Measurements from ENCODE around the gene IRF2BP2. TPM values are rescaled to one million over a fixed set of nuclear protein-coding genes. Genes with fewer than 3 reads are reported as not detected.

The IRF2BP2 gene
- total RNA-seq, 1 experiment from 2014 or later, result 122 TPM

DNA sequence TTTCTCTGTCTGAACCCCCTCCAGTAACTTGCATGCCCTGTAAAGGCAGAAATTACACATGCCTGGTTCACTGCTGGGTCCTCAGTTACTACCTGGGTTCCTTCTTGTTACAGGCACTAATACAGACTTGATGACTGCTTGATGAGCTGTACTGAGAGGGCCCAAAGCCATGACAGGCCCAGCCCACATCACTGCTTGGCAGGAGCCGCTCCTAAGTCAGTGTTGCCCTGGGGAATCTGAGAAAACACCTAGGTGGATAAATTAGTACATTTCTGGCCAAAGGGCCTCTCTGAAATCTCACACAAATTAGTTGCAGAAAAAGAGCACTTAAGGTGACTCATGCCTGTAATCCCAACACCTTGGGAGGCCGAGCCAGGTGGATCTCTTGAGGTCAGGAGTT lies 37.8 kb upstream of the IRF2BP2 start:
- Histone ChIP-seq H3F3A (ENCODE audit: insufficient read depth, low read depth) (no peaks in the 10 kb centered on the region; the same call in 1 of the 2 replicates), H3K27me3 (ENCODE audit: insufficient read depth, low read depth) (no peaks in the 10 kb centered on the region), H3K79me2 (ENCODE audit: low read depth) (no peaks in the 10 kb centered on the region), H3K4me2 (no peak overlapping the region), H3K27ac (no peak overlapping the region), H3K9me3 (ENCODE audit: insufficient read depth, low read depth) (peaks cover 13% of the 10 kb centered on the region; the same call in 1 of the 2 replicates), H3K4me1 (replicated peaks; ENCODE audit: insufficient read depth) (no peaks in the 10 kb centered on the region), H3K36me3 (ENCODE audit: low read depth) (no peaks in the 10 kb centered on the region), H3K9me2 (ENCODE audit: insufficient read depth) (no peaks in the 10 kb centered on the region), H4K20me1 (ENCODE audit: insufficient read depth) (no peaks in the 10 kb centered on the region), H3K4me3 (no peak overlapping the region), H2AFZ (no peak overlapping the region)
- ChIA-PET CTCF (no interaction called here), POLR2A (ENCODE audit: unreplicated experiment) (no interaction called here)
- TF ChIP-seq EZH2 (IDR thresholded peaks at IDR 0.05; ENCODE audit: low read depth) (no peak), CTCF (conservative IDR thresholded peaks at IDR 0.05) (no peak)
- no TSS peak for BruUV-seq (replicated peaks)
- intact Hi-C loops (cut with micrococcal nuclease; ENCODE audit: unreplicated experiment), result no loop called here
- DNase-seq, result no peak

- Histone ChIP-seq H3K9me3 (ENCODE audit: insufficient read depth, low read depth) (peaks cover 13% of the 10 kb centered on the region; the same call in 1 of the 2 replicates), H3F3A (ENCODE audit: insufficient read depth, low read depth) (no peaks in the 10 kb centered on the region; the same call in 1 of the 2 replicates), H4K20me1 (ENCODE audit: insufficient read depth) (no peaks in the 10 kb centered on the region), H3K4me1 (replicated peaks; ENCODE audit: insufficient read depth) (no peaks in the 10 kb centered on the region), H3K4me2 (no peak overlapping the region), H3K27ac (no peak overlapping the region), H3K36me3 (ENCODE audit: low read depth) (no peaks in the 10 kb centered on the region), H3K4me3 (no peak overlapping the region), H2AFZ (no peak overlapping the region), H3K27me3 (ENCODE audit: insufficient read depth, low read depth) (no peaks in the 10 kb centered on the region), H3K79me2 (ENCODE audit: low read depth) (no peaks in the 10 kb centered on the region), H3K9me2 (ENCODE audit: insufficient read depth) (no peaks in the 10 kb centered on the region)
- intact Hi-C loops (cut with micrococcal nuclease; ENCODE audit: unreplicated experiment), result no loop called here
- BruUV-seq (replicated peaks), result no TSS peak
- POLR2A ChIA-PET (ENCODE audit: unreplicated experiment), result no interaction called here
- CTCF ChIA-PET, result no interaction called here
- TF ChIP-seq EZH2 (IDR thresholded peaks at IDR 0.05; ENCODE audit: low read depth), result no peak
- TF ChIP-seq CTCF (conservative IDR thresholded peaks at IDR 0.05), result no peak
- DNase-seq, result no peak
These were observed 37.3 kb upstream of the IRF2BP2 start for GRCh38 chr1:234647245-234647644.

GRCh38 chr1:234645964-234646363 lies 36.0 kb upstream of the IRF2BP2 start:
- H3K27me3 ChIP-seq (ENCODE audit: insufficient read depth, low read depth), result no peaks in the 10 kb centered on the region
- peaks cover 11% of the 10 kb centered on the region; the same call in 1 of the 2 replicates for H3K9me3 ChIP-seq (ENCODE audit: insufficient read depth, low read depth)
- H3K4me2 ChIP-seq, result no peak overlapping the region
- intact Hi-C loops (cut with micrococcal nuclease; ENCODE audit: unreplicated experiment), result no loop called here
- ChIA-PET POLR2A (ENCODE audit: unreplicated experiment) (interaction anchor here (0.7 kb wide), 1 partner anchor 13 kb away, joined by 4 read pairs; no protein-coding TSS in a partner anchor), CTCF (no interaction called here)
- no peak for TF ChIP-seq EZH2 (IDR thresholded peaks at IDR 0.05; ENCODE audit: low read depth)
- no peak for TF ChIP-seq CTCF (conservative IDR thresholded peaks at IDR 0.05)
- no peak overlapping the region for H3K4me3 ChIP-seq
- H3F3A ChIP-seq (ENCODE audit: insufficient read depth, low read depth), result no peaks in the 10 kb centered on the region; the same call in 1 of the 2 replicates
- H3K9me2 ChIP-seq (ENCODE audit: insufficient read depth), result no peaks in the 10 kb centered on the region
- BruUV-seq (replicated peaks), result no TSS peak
- no peak for DNase-seq
- no peaks in the 10 kb centered on the region for H3K4me1 ChIP-seq (replicated peaks; ENCODE audit: insufficient read depth)
- no peaks in the 10 kb centered on the region for H4K20me1 ChIP-seq (ENCODE audit: insufficient read depth)
- no peaks in the 10 kb centered on the region for H3K79me2 ChIP-seq (ENCODE audit: low read depth)
- no peaks in the 10 kb centered on the region for H3K36me3 ChIP-seq (ENCODE audit: low read depth)
- no peak overlapping the region for H3K27ac ChIP-seq
- H2AFZ ChIP-seq, result no peak overlapping the region

Data from PC-9 (cell line).